GM21576 (cell line): ENCODE results near the gene TRAPPC2.
A peak's percentile ranks its signal among the peaks of the same experiment; 100 is the strongest.

Source experiments
- ATAC-seq: cut with Tn5 transposase; IDR thresholded peaks from one replicate; pipeline ENCODE4 v1.9.1; 2021; ENCODE audit warnings: mild to moderate bottlenecking, moderate library complexity; ENCODE audit not compliant: unreplicated experiment

TRAPPC2 gene

GRCh38 chrX:13734278-13735172 lies at the start of gene TRAPPC2, which contains the start of gene OFD1:
Gene TRAPPC2, minus strand, starts transcription at chrX:13734620. Its CDS starts 14,657 bp downstream, at chrX:13719963.
Gene OFD1, plus strand, starts transcription at chrX:13734748. Its CDS starts 324 bp downstream, at chrX:13735072.
- ATAC-seq, result peak; percentile 91

GRCh38 chrX:13780868-13781427 lies 46.5 kb upstream of the TRAPPC2 start:
- ATAC-seq, result no peak

DNA sequence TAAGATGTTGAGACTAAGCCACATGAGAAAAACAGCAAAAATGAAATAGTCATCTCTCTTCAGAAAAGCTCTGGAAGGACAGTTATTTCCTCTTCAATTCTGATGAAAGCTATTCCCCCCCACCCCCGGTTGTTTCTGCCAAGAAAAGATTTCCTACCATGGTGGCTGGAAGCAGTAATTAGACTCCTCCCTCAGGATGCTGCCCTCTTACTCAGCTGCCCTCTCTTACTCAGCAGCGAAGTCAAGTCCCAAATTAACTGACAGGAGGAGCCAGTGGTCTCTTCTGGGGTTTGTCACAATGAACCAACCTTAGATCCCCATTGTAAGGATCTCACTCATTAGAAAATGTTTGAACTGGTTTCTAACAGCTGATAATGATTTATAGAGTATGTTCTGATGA lies 44.5 kb upstream of the TRAPPC2 start:
- no peak for ATAC-seq

DNA sequence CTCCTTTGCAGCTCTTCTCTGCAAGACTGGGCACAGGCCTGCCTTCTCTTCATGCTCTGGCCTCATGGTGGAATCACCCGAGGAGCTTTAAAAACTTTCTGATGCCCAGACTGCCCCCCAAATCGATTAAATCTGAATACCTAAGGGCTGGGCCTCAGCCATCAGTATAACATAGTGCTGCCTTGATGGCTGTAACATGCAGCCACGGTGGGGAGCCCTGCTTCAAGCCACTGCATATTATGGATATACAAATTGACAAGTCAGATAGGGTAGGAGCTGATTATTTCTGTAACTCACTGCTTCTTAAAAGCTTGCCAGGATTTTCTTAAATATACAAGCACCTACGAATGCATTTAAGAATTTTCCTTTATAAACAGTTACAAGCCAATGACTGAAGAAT lies 42.0 kb upstream of the TRAPPC2 start:
- no peak for ATAC-seq

DNA sequence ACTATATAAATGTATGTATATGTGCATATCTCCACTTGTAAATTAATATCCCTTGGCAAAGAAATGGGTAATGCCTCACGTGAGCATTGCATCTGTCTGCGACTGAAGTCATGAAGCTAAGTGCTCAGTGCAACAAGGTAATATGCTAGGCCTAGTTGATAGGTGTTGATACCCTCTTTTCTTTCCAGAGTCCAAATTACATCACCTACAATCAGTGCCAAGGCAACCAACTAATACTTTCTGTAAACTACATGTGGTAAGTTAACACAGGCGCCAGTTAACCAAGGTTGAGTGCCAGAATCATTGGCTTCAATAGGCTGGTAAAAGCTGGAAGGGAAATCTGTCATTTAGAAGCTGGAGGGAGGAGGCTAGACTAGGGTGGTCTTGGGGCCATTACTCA lies 41.4 kb upstream of the TRAPPC2 start:
- no peak for ATAC-seq

- no peak for ATAC-seq
Measured at GRCh38 chrX:13774696-13775095, 40.3 kb upstream of the TRAPPC2 start.

GRCh38 chrX:13770013-13770535 lies 35.7 kb upstream of the TRAPPC2 start:
- no peak for ATAC-seq

GRCh38 chrX:13768939-13769338 lies 34.5 kb upstream of the TRAPPC2 start:
- no peak for ATAC-seq

DNA sequence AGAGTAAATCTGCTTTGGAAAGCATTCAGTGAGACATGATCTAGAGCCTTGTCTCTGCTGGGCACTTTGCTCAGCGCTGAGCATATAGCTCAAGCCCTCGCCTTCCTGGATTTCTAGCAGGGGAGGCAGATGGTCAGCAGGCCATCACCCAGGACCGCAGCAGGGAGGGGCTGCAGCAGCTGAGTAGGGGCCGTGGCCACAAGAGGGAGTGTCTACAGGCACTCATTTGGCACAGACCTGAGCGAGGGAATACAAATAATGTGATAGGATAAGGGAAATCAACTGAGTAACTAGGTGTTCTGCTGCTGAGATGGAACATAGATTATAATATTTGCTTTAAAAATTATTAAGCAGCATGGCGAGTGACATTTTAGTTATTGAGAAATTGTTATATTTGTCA lies 30.3 kb upstream of the TRAPPC2 start:
- no peak for ATAC-seq

DNA sequence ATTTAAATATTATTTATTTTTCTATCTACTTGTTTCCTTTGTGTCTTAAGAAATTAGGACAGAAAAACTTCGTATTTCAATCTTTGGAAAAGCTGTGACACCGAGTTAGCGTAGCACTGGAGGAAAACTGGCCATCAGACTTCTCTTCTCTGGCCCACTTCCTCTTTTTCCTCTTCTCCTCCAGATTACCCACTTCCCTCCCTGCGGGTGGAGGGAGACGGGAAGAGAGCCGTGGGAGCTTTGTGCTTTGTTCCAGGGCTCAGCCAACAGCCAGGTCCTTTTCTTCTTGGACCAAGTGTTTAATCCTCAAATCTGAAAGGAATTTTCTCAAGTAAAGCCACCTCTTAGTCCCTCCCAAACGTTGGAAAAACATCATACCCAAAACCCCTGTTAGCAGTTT lies 29.9 kb upstream of the TRAPPC2 start:
- ATAC-seq, result no peak

- ATAC-seq, result no peak
Measured at GRCh38 chrX:13763489-13763888, 29.1 kb upstream of the TRAPPC2 start.

DNA sequence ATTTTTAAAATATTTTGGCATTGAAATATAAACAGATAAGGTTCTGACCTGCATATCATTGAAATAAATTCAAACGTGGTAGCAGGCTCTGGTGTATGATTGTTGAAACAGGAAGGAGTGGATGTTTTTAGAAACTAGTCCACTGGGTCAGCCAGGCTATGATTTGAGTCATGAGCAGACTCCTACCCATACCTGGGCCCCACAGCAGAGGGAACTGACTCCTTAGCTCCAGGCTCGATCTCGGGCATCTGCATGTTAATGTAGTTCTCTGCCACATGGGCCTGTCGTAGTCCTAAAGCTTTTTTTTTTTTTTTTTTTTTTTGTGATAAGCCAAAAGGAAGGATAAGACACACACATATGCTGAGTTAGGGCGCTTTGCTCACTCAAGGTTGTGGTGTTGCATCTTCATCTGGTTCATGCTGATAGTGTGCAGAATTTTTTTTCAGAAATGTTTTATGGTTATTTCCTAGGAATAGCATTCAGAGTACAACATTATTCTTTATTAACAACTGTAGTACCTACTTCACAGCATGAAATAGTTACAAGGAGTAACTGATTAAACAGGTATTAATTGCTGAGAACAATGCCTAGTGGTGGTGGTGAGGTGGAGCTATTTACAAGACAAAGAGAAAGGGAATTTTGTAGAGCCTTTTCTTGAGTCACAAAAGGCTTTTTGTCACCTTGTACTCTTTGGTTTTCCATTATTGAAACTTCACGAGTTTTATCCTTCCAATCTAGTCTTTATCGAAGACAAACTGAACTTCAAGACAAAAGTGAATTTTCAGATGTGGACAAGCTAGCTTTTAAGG lies 27.4 kb upstream of the TRAPPC2 start:
- ATAC-seq, result peak; percentile 57

- ATAC-seq, result no peak
Measured at GRCh38 chrX:13760426-13760825, 26.0 kb upstream of the TRAPPC2 start.

DNA sequence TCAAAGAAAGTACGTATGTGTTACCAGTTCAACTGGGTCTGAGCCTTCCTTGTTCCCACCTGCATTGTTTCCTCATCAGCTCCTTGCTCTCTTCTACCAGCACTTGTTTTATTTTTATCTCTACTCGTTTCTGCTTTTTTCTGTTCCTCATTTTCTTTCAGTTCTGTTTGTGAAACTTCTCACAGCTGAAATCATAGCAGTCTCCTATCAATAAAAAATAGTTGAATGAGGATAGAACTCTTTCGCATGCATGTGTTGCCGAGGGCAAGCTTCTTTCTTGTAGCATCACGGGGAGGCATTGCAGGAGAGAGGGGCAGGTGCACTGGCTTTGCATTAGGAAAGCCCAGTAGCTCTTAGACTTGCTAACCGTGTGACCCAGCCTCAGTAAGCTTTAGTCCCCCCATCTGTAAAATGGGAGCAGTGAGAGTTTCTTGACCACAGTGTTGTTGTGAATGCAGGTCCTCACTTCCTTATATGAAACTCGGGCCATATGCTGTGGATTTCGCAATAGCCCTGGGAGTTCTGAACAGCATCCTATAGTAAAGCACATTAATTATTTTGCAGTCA lies 24.8 kb upstream of the TRAPPC2 start:
- ATAC-seq, result peak; percentile 73

DNA sequence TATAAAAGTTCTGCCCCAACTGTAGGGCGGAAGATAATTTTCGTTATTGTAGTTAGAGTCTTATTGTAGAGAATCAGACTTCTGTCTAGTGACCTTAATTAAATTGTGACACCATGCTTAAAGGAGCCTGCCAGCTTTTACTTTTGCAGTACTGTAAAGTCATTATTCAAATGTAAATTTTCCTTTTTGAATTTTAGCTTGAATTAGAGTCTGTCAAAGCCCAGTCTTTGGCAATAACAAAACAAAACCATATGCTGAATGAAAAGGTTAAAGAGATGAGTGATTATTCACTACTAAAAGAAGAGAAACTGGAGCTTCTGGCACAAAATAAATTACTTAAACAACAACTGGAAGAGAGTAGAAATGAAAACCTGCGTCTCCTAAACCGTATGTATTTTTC lies 22.0 kb upstream of the TRAPPC2 start:
- no peak for ATAC-seq

GRCh38 chrX:13755254-13755653 lies 20.8 kb upstream of the TRAPPC2 start:
- no peak for ATAC-seq

DNA sequence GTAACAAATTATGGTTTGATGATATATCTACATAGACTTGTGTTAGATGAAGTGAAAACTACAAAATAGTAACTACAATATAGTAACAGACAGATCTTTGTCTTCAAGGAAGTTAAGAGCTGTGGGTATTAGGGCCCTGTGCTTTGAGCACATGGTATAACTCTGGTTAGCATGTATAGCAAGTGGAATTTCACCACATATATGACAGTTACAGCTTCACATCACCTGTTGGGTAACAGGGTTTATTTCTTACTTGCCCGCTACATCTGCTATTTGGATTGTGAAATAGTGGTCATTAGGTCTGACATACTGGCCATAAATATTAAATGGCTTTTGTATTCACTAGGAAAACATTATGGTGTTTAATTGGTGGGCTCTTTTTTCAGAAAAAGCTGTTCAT lies 20.3 kb upstream of the TRAPPC2 start:
- no peak for ATAC-seq

DNA sequence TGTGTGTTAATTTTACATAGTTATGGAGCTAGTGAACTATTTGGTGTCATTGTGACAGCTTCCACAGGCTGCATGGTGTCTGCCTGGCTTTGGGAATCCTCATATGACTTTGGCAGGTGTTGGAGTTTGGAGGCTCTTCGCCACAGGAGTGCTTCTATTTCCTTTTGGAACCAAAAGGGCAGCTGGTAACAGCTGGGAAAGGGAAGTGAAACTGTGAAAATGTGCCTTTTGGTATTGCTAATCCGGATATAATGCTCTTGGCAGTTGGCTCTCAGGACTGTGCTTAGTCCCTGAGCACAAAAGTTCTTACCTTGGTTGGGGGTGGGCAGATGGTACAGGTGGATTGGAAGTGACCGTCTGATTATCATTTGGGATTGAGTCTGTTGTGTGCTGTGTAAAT lies 18.2 kb upstream of the TRAPPC2 start:
- ATAC-seq, result peak; percentile 47

GRCh38 chrX:13752141-13752540 lies 17.7 kb upstream of the TRAPPC2 start:
- no peak for ATAC-seq

- peak; percentile 38 for ATAC-seq
Measured at GRCh38 chrX:13750812-13751211, 16.4 kb upstream of the TRAPPC2 start.

- ATAC-seq, result no peak
Measured at GRCh38 chrX:13750204-13750603, 15.8 kb upstream of the TRAPPC2 start.
